Colonic mucosa (tissue), 4 donors: ENCODE data around the gene MOB1A. TPM values are rescaled to one million over a fixed set of nuclear protein-coding genes. Genes with fewer than 3 reads are reported as not detected.

ENCODE experiments used
- DNase-seq: peaks from one replicate; pipeline ENCODE4 v3.0.0-alpha.2; 2020
- H3K27ac ChIP-seq: fragments of 200-600 bp; one replicate; pipeline ENCODE4 v1.8.0; 2021
- H3K27me3 ChIP-seq: fragments of 200-600 bp; one replicate; pipeline ENCODE4 v1.8.0; 2021
- H3K36me3 ChIP-seq: fragments of 200-600 bp; one replicate; pipeline ENCODE4 v1.8.0; 2021
- H3K4me1 ChIP-seq: fragments of 200-600 bp; one replicate; pipeline ENCODE4 v1.8.0; 2021; ENCODE audit warnings: mild to moderate bottlenecking
- H3K4me3 ChIP-seq: fragments of 200-600 bp; one replicate; pipeline ENCODE4 v1.8.0; 2021
- H3K9ac ChIP-seq, 2 donors: one replicate each; pipeline ENCODE4 v1.7.0; 2013; ENCODE audit warnings: control low read depth in 2 of 2, low read depth in 2 of 2, low read length in 2 of 2
- H3K9me3 ChIP-seq: fragments of 200-600 bp; one replicate; pipeline ENCODE4 v1.8.0; 2021
- intact Hi-C: fragments of 100-400 bp; cut with DNase I; formaldehyde crosslinking; loops from one replicate; pipeline ENCODE4 v1.14.1; 2022
- total RNA-seq, 2 donors: library from RNA; stranded (reverse); fragmentation: NEBNext Ultra II Directional in 1 of 2; extraction: Animal tissue kit (Norgen Biotek cat#: 25700) in 1 of 2; gene quantifications; one replicate each; pipeline ENCODE4 v1.2.1, GENCODE V29; 2021
- TF ChIP-seq, protein P1 (sequence below): fragments of 200-600 bp; IDR thresholded peaks from one replicate; pipeline ENCODE4 v1.8.0; 2022; ENCODE audit warnings: antibody characterized with exemption, mild to moderate bottlenecking
- donor health status: healthy.
- donor health status: DM: no; HTN: no; CAD: no.
- donor health status: DM: no; HTN: no; CAD: no.

MOB1A gene
- total RNA-seq, 2 donors from 2014 or later, result 124 to 160 TPM

DNA sequence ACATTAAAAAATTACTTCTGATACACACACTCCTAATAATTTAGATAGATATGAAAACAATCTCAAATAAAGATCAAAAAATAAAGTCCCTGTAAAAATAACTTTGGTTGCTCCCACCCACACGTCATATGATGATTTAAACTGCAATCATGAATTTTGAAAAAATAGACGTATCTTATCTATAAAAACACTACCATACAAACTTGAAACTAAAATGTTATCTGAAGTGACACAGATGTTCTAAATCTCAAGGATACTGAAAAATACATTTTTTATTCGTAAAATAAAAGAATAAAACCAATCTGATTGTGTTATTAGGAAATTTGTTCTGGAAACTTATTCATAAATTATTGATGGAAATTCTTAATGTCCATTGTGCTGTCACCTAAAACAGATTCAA is 22.8 kb downstream of the MOB1A start:
- Histone ChIP-seq H3K9ac (no peak overlapping the region), H3K9me3 (no peaks in the 10 kb centered on the region), H3K36me3 (peaks cover 23% of the 10 kb centered on the region), H3K27ac (no peak overlapping the region), H3K4me1 (no peaks in the 10 kb centered on the region), H3K27me3 (no peaks in the 10 kb centered on the region), H3K4me3 (no peak overlapping the region)
- TF ChIP-seq, protein P1, sequence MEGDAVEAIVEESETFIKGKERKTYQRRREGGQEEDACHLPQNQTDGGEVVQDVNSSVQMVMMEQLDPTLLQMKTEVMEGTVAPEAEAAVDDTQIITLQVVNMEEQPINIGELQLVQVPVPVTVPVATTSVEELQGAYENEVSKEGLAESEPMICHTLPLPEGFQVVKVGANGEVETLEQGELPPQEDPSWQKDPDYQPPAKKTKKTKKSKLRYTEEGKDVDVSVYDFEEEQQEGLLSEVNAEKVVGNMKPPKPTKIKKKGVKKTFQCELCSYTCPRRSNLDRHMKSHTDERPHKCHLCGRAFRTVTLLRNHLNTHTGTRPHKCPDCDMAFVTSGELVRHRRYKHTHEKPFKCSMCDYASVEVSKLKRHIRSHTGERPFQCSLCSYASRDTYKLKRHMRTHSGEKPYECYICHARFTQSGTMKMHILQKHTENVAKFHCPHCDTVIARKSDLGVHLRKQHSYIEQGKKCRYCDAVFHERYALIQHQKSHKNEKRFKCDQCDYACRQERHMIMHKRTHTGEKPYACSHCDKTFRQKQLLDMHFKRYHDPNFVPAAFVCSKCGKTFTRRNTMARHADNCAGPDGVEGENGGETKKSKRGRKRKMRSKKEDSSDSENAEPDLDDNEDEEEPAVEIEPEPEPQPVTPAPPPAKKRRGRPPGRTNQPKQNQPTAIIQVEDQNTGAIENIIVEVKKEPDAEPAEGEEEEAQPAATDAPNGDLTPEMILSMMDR, result no peak
- intact Hi-C loops, result no loop called here
- DNase-seq, result no peak

DNA sequence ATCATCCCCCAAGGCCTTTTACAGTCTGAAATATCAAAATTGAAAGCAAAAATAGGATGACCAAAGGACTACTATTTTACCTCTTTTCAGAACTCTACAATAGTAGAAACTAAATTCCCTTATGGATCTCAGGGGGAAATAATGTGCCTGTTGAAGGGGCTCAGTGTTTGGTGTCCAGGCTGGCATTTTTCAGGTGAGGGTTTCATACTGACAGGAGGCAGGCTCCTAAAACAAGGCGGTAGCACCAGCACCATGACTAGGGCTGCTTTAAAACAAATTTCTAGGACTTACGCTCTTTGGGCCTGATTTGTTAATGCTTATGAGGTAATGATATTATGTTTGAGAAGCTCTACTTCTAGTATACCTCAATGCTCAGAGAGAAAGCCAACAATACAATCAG is 25.7 kb downstream of the MOB1A start:
- Histone ChIP-seq H3K27me3 (no peaks in the 10 kb centered on the region), H3K9me3 (no peaks in the 10 kb centered on the region), H3K4me1 (no peaks in the 10 kb centered on the region), H3K9ac (no peak overlapping the region), H3K4me3 (no peak overlapping the region), H3K36me3 (peaks cover 23% of the 10 kb centered on the region), H3K27ac (no peak overlapping the region)
- DNase-seq, result no peak
- TF ChIP-seq, protein P1, result no peak
- intact Hi-C loops, result no loop called here

DNA sequence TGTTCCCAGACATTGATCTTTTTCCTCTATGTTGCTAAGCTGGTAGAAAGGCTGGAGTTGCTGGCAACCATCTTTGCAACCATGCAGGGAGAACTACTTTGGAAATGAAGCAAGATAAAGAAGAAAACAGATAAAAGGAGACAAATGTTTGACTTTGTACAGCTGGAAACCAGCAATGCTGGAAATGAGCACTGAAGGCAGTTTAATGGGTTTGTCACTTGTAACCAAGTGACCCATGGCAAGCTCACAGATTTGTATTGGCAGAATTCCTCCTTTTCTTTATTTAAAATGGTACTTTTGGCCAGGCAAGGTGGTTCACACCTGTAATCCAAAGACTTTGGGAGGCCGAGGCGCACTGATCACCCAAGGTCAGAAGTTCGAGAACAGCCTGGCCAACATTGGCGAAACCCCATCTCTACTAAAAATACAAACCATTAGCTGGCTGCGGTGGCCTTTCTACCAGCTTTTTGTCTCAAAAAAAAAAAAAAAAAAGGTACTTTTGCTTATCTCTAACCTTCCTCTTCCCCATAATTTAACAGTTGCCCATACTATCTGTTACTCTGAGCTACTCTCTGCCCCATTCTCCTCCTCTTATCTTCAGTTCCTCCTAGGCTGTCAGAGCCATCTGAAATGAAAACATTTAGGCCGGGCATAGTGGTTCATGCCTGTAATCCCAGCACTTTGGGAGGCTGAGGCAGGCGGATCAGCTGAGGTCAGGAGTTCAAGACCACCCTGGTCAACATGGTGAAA is 28.9 kb downstream of the MOB1A start:
- Histone ChIP-seq H3K4me1 (peaks cover 6% of the 10 kb centered on the region), H3K27ac (no peak overlapping the region), H3K36me3 (no peaks in the 10 kb centered on the region), H3K9ac (no peak overlapping the region), H3K4me3 (no peak overlapping the region), H3K9me3 (no peaks in the 10 kb centered on the region), H3K27me3 (no peaks in the 10 kb centered on the region)
- TF ChIP-seq, protein P1, result no peak
- DNase-seq, result no peak
- intact Hi-C loops, result loop anchor here (10.0 kb wide), 1 partner anchor 325 kb away; the partner anchor contains the start of gene STAMBP

DNA sequence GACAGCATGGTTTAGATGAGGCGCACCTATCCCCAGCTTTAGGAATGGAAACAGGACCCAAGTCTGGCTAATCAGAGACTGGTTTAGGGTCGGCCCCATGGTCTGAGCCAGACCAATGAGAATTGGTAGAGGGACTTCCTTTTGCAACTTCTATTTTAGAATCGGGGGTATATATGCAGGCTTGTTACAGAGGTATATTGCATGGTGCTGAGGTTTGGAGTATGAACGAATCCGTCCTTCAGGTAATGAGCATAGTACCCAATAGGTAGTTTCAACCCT is 29.5 kb downstream of the MOB1A start:
- H3K9me3 ChIP-seq, result no peaks in the 10 kb centered on the region
- intact Hi-C loops, result loop anchor here (10.0 kb wide), 1 partner anchor 324 kb away; the partner anchor contains the start of gene STAMBP
- H3K27ac ChIP-seq, result no peak overlapping the region
- no peaks in the 10 kb centered on the region for H3K27me3 ChIP-seq
- H3K9ac ChIP-seq, result no peak overlapping the region
- TF ChIP-seq, protein P1, result no peak
- no peak overlapping the region for H3K4me3 ChIP-seq
- H3K36me3 ChIP-seq, result no peaks in the 10 kb centered on the region
- peaks cover 6% of the 10 kb centered on the region for H3K4me1 ChIP-seq
- DNase-seq, result no peak

DNA sequence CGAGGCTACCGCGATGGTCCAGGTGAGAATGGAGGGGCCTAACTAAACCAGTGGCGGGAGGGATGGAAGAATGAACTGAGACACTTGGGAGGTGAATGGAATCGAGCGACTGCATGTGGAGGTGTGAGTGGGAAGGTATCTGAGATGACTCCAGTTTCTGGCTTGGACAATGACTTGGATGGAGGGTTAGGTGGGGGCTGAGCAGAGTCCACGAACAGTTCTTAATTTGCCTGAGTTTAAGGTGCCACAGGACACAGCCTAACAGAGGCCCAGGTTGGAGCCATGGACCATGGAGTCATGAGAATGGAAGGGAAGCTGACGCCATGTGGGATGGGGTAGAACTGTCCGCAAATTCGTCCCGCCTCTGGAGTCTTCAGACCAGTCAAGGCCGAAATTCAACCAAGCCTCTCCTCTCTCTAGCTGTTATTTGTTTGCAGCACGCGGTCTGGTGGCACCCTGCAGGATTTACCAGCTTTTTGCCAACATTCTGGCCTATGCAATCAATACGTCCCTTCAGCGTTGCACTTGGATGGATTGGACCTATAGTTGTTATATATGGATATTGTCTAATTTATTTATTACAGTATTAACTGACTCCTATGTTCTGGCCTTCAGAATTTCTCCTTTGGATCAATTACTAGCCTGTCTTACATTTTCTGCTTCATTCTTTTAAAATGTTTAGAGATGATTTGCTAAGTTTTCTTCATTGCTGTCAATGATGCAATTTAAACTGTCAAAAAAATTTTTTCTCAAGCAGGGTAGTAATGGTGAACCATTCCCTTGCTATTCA is 30.0 kb downstream of the MOB1A start:
- intact Hi-C loops, result loop anchor here (10.0 kb wide), 1 partner anchor 324 kb away; the partner anchor contains the start of gene STAMBP

More for the DNA sequence above, 30.0 kb downstream of the MOB1A start:
- peak overlapping the region; percentile 46 to 59 for H3K9ac ChIP-seq
- no peak overlapping the region for H3K27ac ChIP-seq
- H3K36me3 ChIP-seq, result no peaks in the 10 kb centered on the region
- peaks cover 6% of the 10 kb centered on the region for H3K4me1 ChIP-seq
- no peak for DNase-seq
- H3K9me3 ChIP-seq, result no peaks in the 10 kb centered on the region
- H3K4me3 ChIP-seq, result peak overlapping the region; percentile 75
- TF ChIP-seq, protein P1, result no peak
- H3K27me3 ChIP-seq, result no peaks in the 10 kb centered on the region
